Limb (tissue), 2 donors: Measurements from ENCODE around the gene BEND7.
A peak's percentile ranks its signal among the peaks of the same experiment; 100 is the strongest.

Source experiments
- DNase-seq, 2 donors: peaks; one replicate each; pipeline ENCODE4 v3.0.0-alpha.2; 2016; ENCODE audit errors: extremely low spot score in 2 of 2

Gene BEND7

GRCh38 chr10:13521026-13521425, 7.8 kb downstream of the BEND7 start:
- DNase-seq, result no peak

GRCh38 chr10:13520194-13520593, 8.6 kb downstream of the BEND7 start:
- DNase-seq, result no peak

- DNase-seq, result peak in 1 of 2 donors; percentile 36
Observed at GRCh38 chr10:13518076-13518692, 10.6 kb downstream of the BEND7 start.

- DNase-seq, result no peak
Observed at GRCh38 chr10:13517675-13518074, 11.1 kb downstream of the BEND7 start.

GRCh38 chr10:13516176-13516575, 12.6 kb downstream of the BEND7 start:
- no peak for DNase-seq

DNA sequence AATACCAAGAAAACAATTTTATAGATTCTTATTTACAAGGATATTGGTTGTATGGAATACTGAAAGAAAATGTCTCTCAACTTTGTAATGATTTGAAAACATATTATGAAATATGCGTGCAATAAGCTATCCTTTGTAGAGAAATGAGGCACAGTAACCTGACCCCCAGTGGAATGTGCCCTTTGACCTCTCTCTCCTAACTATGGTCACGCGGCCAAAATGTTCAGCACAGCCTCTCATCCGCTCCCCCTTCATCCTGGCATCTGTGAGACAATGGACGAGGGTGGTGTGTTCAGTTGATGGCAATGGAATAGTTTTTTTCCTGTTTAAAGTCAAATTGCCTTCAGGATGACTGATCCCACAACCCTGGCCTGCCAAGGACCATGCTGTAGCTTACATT, 13.3 kb downstream of the BEND7 start:
- no peak for DNase-seq

DNA sequence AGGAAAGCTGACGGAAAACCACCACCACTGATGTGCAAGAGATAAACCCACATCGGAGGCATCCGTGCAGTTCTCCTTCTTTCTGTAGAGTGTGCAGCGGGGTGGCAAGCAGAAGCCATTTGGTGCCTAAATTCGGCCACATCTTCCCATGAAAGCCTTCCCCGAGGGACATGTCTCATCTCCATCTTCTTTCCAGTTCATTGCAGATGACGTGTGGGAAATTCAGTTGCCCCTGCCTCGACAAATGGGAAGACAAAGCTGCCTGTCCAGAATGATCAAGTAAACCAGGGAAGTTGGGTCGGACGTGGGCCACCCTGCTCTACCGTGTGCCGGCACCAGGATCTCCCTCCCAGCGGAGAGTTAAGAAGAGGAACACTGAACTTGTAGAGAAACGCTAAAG, 14.5 kb downstream of the BEND7 start:
- DNase-seq, result no peak

- no peak for DNase-seq
Observed at GRCh38 chr10:13512564-13512963, 16.2 kb downstream of the BEND7 start.

DNA sequence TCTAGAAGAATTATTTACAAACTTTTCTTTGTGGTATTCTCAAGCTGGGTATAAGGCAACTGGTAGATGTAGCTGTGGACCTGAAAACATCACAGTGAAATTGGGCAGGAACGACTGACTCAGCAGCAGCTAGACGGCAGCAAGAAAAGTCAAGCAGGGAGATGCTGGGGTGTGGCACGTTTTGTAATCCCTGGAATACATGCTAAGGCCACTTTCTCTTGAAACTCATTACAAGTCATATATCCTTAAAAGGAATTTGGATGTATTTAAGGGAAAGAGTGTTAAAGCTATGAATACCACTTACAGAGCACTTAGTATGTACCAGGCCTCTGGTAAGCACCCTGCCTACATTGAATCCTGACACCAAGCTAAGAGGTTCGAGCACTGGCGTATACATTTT, 17.4 kb downstream of the BEND7 start:
- DNase-seq, result no peak

- no peak for DNase-seq
Observed at GRCh38 chr10:13505052-13505680, 23.6 kb downstream of the BEND7 start.

DNA sequence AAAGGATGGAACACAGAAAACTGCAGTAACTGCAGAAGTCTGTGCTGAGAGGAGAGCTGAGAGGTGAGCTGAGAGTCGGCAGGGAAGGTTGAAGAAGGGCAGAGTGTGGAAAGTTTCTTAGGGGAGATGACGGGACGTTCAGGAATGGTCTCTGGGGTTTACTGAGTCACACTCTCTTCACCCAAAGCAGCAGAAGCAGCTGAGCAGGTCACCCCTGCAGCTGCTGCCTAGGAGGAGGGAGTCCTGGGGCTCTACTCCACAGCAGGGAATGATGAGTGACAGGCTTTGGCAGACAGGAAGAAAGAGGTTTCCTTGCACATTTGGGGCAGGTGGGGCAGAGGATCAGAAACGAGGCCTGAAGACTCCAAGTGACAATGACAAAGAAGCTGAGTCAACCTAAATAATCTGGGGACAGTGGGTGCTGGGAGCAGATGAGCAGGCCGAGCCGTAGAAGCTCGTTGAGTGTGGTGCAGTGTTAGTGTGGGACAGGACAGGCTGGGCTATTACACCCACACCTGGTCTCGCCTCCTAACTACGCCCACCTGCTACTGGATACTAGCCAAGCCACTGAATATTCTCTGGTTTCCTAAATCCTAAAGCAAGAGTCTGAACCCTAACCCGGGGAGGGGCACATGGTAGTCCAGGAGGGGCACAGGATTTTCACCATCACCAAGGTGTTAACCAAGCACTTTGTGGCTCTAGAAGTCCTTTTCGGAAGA, 24.9 kb downstream of the BEND7 start:
- no peak for DNase-seq

- DNase-seq, result no peak
Observed at GRCh38 chr10:13502380-13502779, 26.4 kb downstream of the BEND7 start.

DNA sequence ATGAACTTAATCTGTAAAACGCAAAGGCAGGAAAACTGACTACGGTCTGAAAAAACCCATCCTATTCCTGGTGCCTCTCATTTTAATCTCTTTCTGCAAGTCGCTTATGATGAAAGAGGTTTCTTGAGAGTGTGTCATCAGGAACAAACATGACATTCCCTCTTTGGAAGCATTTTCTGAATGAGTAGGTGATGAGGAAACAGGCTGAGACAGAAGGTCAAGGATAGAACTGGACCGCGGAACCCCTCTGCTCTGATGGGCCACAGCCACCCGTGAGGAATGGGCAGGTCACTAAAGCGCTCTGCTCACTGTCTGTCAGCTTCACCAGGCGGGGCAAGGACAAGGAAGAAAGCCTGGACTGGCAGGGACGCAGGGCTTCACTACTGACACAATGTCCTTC, 28.6 kb downstream of the BEND7 start:
- no peak for DNase-seq

DNA sequence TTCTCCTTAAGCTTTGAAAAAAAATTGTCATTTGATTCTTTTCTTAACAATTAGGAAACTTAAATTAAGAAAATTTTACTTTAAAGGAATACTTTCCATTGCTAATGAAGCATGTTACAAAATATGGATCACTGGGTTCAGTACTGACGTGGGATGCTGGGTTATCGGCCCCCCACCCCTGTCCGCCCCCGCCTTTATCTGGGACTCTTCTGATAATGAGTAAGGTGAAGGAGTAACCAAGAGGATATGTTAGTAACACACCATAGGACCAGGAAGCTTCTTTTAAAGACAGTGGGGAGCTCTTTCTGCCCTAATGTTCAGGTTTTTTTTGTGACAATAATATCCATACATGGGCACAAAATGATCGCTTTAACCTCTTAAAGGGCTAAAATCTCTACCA, 29.7 kb downstream of the BEND7 start:
- no peak for DNase-seq

DNA sequence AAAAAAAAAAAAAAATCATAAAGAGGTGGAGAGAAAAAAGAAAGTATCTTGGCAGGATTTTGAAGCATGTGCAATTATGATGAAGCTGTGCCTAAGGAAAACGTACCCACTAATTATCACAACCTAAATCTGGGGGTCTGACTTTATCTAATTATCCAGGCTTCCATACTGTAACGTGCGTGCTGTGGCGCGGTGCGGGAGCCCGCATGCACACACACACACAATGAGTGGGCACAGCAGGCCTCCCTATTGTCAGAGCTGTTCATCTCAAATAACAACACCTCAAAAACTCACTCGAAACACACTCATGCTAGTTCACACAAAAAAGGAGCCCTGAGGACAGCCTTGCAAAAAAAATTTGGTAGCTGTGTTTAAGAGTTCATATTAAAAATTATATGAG, 31.9 kb downstream of the BEND7 start:
- DNase-seq, result no peak

DNA sequence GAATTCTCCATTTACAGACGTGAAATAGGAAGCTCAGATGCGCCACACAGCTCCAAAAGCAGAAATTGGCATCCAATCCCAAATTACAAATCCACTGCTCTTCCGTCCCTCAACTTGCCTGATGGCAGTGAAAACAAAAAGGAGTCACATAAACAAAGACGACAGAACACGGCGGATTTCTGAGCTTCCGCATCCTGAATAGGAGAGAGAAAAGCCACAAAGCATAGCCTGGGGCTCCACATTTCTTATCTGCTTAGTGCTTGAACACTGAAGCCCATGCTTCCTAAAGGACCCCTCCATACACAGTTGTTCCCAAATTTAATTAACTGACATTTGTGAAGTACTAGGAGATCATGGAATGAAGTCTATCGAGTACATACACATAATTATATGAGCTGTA, 32.6 kb downstream of the BEND7 start:
- DNase-seq, result no peak

DNA sequence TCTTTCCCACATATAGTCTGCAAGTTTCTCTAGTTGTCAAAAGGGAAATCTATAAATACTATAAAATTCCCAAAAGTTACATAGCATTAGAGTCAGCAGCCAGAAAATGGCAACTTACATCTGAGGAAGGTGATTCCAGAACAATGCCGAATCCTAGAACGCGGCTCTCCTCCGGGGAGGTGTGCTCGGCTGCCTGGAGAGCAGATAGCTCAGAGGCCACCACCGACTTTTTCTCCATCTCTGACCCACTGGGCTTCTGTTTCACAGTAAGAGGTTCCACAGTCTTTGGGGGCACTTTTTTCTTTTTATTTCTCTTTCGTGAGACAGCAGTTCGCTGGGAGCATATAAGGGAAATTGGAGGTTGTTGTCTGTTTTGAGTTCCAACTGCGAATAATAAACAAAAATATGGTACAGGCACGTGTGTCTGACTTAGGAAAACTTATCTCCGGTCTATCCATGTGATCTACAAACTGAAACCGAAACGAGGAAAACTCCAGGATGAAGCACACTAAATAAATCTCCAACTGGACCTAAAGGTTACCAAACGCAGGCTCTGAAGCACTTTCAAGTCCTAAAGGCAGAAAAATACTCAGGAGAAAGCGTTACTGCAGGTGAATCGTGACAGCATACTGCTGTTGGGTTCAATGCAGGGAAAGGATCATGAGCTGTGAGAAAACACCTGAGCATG, 36.2 kb downstream of the BEND7 start:
- DNase-seq, result no peak

- DNase-seq, result no peak
Observed at GRCh38 chr10:13491747-13492360, 37.0 kb downstream of the BEND7 start.

DNA sequence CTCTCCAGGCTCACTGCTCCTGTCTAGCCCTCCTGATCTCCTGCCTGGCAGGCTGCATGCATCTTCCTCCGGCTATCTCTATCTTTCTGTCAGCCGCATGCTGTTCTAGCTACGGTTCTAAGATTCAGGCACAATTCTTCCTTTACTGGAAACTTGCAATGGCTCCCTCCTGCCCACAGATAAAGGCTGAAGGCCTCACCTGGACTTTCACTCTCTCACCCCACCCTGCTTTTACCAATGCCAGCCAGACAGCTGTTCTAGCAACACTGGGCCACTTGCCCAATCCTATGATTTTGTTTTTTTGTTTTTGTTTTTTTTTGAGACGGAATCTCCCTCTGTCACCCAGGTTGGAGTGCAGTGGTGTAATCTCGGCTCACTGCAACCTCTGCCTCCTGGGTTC, 38.3 kb downstream of the BEND7 start:
- no peak for DNase-seq

GRCh38 chr10:13489035-13489599, 39.7 kb downstream of the BEND7 start:
- DNase-seq, result no peak

DNA sequence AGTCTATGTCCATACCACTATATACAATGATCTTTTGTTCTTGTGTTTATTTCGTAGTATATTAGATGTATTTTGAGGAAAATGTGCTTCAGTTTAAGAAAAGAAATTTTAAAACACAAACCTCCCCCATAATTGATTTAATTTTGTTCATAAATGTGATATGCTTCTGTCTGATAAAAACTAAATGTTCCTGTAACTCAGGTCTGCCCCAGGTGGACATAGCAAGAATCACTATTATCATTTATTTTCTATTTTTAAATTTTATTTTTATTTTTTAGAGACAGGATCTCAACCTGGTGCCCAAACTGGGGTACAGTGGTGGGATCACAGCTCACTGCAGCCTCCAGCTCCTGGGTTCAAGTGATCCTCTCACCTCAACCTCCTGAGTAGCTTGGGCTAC, 43.2 kb downstream of the BEND7 start:
- DNase-seq, result no peak

DNA sequence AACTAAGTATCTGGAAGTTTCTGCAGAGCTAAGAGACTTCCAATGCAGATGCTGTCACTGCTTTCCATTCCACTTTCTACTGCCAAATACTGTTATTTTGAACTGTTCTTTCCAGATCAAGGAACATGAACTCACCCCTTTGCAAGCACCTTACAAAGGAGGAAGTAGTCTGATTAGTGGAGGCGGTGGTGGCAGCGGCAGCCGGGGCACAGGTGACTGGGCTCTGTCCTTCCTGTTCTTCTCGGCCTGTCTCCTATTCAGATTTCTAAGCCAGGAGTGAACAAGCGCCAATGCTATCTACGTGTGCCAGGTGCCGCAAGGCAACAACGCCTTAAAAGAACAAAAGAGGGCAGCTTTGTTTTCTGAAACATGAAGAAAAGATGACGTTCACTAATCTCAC, 44.9 kb downstream of the BEND7 start:
- DNase-seq, result no peak
